WTC11 (cell line): ENCODE data around the gene DTD1. TPM values are rescaled to one million over a fixed set of nuclear protein-coding genes. Genes with fewer than 3 reads are reported as not detected.

ENCODE experiments used
- ATAC-seq: fragments of 200-7000 bp; cut with Tn5 transposase; 2 replicates; pipeline ENCODE4 v1.10.0; 2021; ENCODE audit warnings: mild to moderate bottlenecking, moderate library complexity
- CTCF ChIA-PET: fragments of 300-600 bp; sonication (Branson Sonifier 250); formaldehyde crosslinking; loops from one replicate; lab custom pipeline; 2021; ENCODE audit warnings: antibody characterized with exemption; lab: Charles Lee
- POLR2A ChIA-PET: fragments of 350-600 bp; sonication (Branson Sonifier 250); formaldehyde crosslinking; loops from one replicate; lab custom pipeline; 2021; ENCODE audit warnings: antibody characterized with exemption; lab: Charles Lee
- DNase-seq: peaks from one replicate; pipeline ENCODE4 v3.0.0; 2021; ENCODE audit warnings: low spot score
- H3K27ac Mint-ChIP-seq: 2 replicates; pipeline ENCODE4 v1.8.0; 2021; ENCODE audit warnings: mixed read lengths
- H3K27me3 Mint-ChIP-seq: 2 replicates; pipeline ENCODE4 v1.8.0; 2021; ENCODE audit warnings: low read depth, mild to moderate bottlenecking, moderate library complexity, mixed read lengths
- H3K36me3 Mint-ChIP-seq: 2 replicates; pipeline ENCODE4 v1.8.0; 2021; ENCODE audit warnings: mixed read lengths
- H3K4me1 Mint-ChIP-seq: 2 replicates; pipeline ENCODE4 v1.8.0; 2022; ENCODE audit warnings: mixed read lengths
- H3K4me3 Mint-ChIP-seq: 2 replicates; pipeline ENCODE4 v1.8.0; 2021; ENCODE audit warnings: mild to moderate bottlenecking, moderate library complexity, mixed read lengths
- H3K9me3 Mint-ChIP-seq: 2 replicates; pipeline ENCODE4 v1.8.0; 2021; ENCODE audit warnings: mixed read lengths
- ARID4B ChIP-seq: sonication (generic); formaldehyde crosslinking; IDR thresholded peaks from 2 replicates; pipeline ENCODE4 v1.8.0; 2023; ENCODE audit warnings: missing genetic modification reagents, mild to moderate bottlenecking, borderline replicate concordance
- ATF2 ChIP-seq: sonication (generic); formaldehyde crosslinking; IDR thresholded peaks from 2 replicates; pipeline ENCODE4 v1.8.1; 2022; ENCODE audit warnings: low read depth, missing genetic modification reagents, borderline replicate concordance
- CBFB ChIP-seq: sonication (generic); formaldehyde crosslinking; IDR thresholded peaks from 2 replicates; pipeline ENCODE4 v1.8.1; 2022; ENCODE audit warnings: mild to moderate bottlenecking, low read depth, missing genetic modification reagents
- CREM ChIP-seq: sonication (generic); formaldehyde crosslinking; IDR thresholded peaks from 2 replicates; pipeline ENCODE4 v1.8.1; 2022; ENCODE audit warnings: mild to moderate bottlenecking, missing genetic modification reagents, moderate library complexity
- HMGA2 ChIP-seq: fragments of 250-450 bp; sonication (Bioruptor Pico); IDR thresholded peaks from 2 replicates; pipeline ENCODE4 v1.4.0; 2021; ENCODE audit warnings: mild to moderate bottlenecking, moderate library complexity
- MXD4 ChIP-seq: fragments of 250-450 bp; sonication (Bioruptor Pico); IDR thresholded peaks from 2 replicates; pipeline ENCODE4 v1.8.0; 2021; ENCODE audit warnings: mild to moderate bottlenecking, moderate library complexity, borderline replicate concordance
- MYBL2 ChIP-seq: sonication (generic); formaldehyde crosslinking; IDR thresholded peaks from 2 replicates; pipeline ENCODE4 v1.8.1; 2023; ENCODE audit warnings: mild to moderate bottlenecking, moderate library complexity, missing genetic modification reagents
- OVOL2 ChIP-seq: fragments of 250-450 bp; sonication (Bioruptor Pico); IDR thresholded peaks from 2 replicates; pipeline ENCODE4 v1.9.0; 2021; ENCODE audit warnings: mild to moderate bottlenecking, borderline replicate concordance
- PREB ChIP-seq: sonication (generic); formaldehyde crosslinking; IDR thresholded peaks from 2 replicates; pipeline ENCODE4 v1.8.1; 2022; ENCODE audit warnings: mild to moderate bottlenecking, missing genetic modification reagents, moderate library complexity, borderline replicate concordance
- SP1 ChIP-seq: sonication (generic); formaldehyde crosslinking; conservative IDR thresholded peaks from 2 replicates; pipeline ENCODE4 v1.8.1; 2022; ENCODE audit warnings: missing genetic modification reagents
- USF1 ChIP-seq: sonication (generic); formaldehyde crosslinking; IDR thresholded peaks from 2 replicates; pipeline ENCODE4 v1.8.0; 2022; ENCODE audit warnings: mild to moderate bottlenecking, missing genetic modification reagents
- ZNF219 ChIP-seq: sonication (generic); formaldehyde crosslinking; IDR thresholded peaks from 2 replicates; pipeline ENCODE4 v1.8.0; 2023; ENCODE audit warnings: missing genetic modification reagents, mild to moderate bottlenecking, borderline replicate concordance
- ZNF281 ChIP-seq: sonication (generic); formaldehyde crosslinking; IDR thresholded peaks from 2 replicates; pipeline ENCODE4 v1.8.0; 2023; ENCODE audit warnings: mild to moderate bottlenecking, missing genetic modification reagents
- ZNF416 ChIP-seq: fragments of 250-450 bp; sonication (Bioruptor Pico); IDR thresholded peaks from 2 replicates; pipeline ENCODE4 v1.9.0; 2021; ENCODE audit warnings: mild to moderate bottlenecking, inconsistent platforms
- ZNF423 ChIP-seq: fragments of 250-450 bp; sonication (Bioruptor Pico); IDR thresholded peaks from 2 replicates; pipeline ENCODE4 v2.1.2; 2022; ENCODE audit warnings: mild to moderate bottlenecking, moderate library complexity
- ZNF425 ChIP-seq: fragments of 250-450 bp; sonication (Bioruptor Pico); conservative IDR thresholded peaks from 2 replicates; pipeline ENCODE4 v1.9.0; 2021; ENCODE audit warnings: mild to moderate bottlenecking
- ZNF671 ChIP-seq: fragments of 250-450 bp; sonication (Bioruptor Pico); IDR thresholded peaks from 2 replicates; pipeline ENCODE4 v1.8.0; 2021; ENCODE audit warnings: mild to moderate bottlenecking
- total RNA-seq: library from RNA; stranded (reverse); gene quantifications from 3 replicates; pipeline ENCODE4 v1.2.3, GENCODE V29; 2021
- TF ChIP-seq, protein P1 (sequence below): fragments of 200-600 bp; IDR thresholded peaks from 2 replicates; pipeline ENCODE4 v1.8.0; 2022; ENCODE audit warnings: antibody characterized with exemption
- TF ChIP-seq, protein P2 (sequence below): sonication (generic); formaldehyde crosslinking; IDR thresholded peaks from 2 replicates; pipeline ENCODE4 v1.8.1; 2022; ENCODE audit warnings: mild to moderate bottlenecking, moderate library complexity, missing genetic modification reagents

The DTD1 gene
- total RNA-seq, 1 experiment from 2014 or later = 71.1 TPM

DNA sequence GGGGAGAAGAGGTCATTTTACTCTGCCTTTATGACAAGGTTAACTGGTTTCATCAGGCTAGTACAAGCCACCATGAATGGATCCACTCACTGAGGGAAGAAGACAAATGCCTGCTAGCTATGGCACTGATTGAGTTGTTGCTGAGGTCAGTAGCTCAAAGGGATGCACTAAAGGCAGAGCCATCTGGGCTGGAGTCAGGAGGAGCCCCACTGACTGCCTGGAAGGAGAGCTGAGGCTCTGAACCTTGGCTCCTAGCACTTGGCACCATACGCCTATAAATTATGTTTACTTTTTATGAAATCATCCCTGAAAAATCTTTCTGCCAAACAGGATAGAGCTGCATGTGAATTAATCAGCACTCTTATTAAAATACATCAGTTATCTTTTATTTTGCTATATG lies 104.6 kb downstream of the DTD1 start:
- Mint-ChIP-seq H3K4me3 (no peak overlapping the region), H3K27me3 (no peaks in the 10 kb centered on the region), H3K9me3 (no peaks in the 10 kb centered on the region), H3K27ac (no peak overlapping the region), H3K36me3 (no peaks in the 10 kb centered on the region), H3K4me1 (peaks cover 22% of the 10 kb centered on the region)
- ChIA-PET POLR2A (interaction anchor here (0.8 kb wide), 1 partner anchor 13 kb away, joined by 3 read pairs; no protein-coding TSS in a partner anchor), CTCF (interaction anchor here (0.7 kb wide), 2 partner anchors 9 to 364 kb away, joined by 3 to 5 read pairs; no protein-coding TSS in a partner anchor)
- TF ChIP-seq MYBL2 (CRISPR knock-in tag) = no peak
- no peak for TF ChIP-seq ATF2 (CRISPR knock-in tag)
- no peak for TF ChIP-seq SP1 (CRISPR knock-in tag)
- TF ChIP-seq, protein P1, sequence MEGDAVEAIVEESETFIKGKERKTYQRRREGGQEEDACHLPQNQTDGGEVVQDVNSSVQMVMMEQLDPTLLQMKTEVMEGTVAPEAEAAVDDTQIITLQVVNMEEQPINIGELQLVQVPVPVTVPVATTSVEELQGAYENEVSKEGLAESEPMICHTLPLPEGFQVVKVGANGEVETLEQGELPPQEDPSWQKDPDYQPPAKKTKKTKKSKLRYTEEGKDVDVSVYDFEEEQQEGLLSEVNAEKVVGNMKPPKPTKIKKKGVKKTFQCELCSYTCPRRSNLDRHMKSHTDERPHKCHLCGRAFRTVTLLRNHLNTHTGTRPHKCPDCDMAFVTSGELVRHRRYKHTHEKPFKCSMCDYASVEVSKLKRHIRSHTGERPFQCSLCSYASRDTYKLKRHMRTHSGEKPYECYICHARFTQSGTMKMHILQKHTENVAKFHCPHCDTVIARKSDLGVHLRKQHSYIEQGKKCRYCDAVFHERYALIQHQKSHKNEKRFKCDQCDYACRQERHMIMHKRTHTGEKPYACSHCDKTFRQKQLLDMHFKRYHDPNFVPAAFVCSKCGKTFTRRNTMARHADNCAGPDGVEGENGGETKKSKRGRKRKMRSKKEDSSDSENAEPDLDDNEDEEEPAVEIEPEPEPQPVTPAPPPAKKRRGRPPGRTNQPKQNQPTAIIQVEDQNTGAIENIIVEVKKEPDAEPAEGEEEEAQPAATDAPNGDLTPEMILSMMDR = no peak
- TF ChIP-seq CBFB (CRISPR knock-in tag) = no peak
- no peak for ATAC-seq
- DNase-seq = no peak

DNA sequence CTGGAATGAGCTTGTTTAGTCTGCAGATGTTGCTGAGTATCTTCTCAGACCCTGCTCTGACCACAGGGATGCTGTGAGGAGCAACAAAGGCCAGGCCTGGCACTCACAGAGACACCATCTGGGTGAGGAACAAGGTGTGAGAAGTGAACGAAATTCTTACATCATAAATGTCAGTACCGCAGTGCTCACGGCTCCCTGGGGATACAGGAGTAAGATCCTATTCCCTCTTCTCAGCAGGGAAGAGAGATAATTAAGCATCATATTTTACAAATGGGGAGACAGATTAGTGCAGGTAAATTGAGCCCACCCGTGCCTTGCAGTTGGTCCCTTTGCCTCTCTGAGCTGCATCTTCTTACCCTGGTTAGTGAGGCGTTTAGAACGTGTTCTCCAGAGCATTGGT lies 106.2 kb downstream of the DTD1 start:
- DNase-seq (no peak), ATAC-seq (no peak)
- CTCF ChIA-PET = interaction anchor here (1.8 kb wide), 1 partner anchor 62 kb away, joined by 3 read pairs; no protein-coding TSS in a partner anchor
- H3K9me3 Mint-ChIP-seq = peaks cover 8% of the 10 kb centered on the region; the same call in 1 of the 2 replicates
- H3K27ac Mint-ChIP-seq = no peak overlapping the region
- peaks cover 22% of the 10 kb centered on the region for H3K4me1 Mint-ChIP-seq
- no peaks in the 10 kb centered on the region for H3K27me3 Mint-ChIP-seq
- no peak overlapping the region for H3K4me3 Mint-ChIP-seq
- no peaks in the 10 kb centered on the region for H3K36me3 Mint-ChIP-seq
- POLR2A ChIA-PET = no interaction called here
- TF ChIP-seq ARID4B (CRISPR knock-in tag) (no peak), ZNF671 (CRISPR knock-in tag) (no peak), ZNF425 (CRISPR knock-in tag) (no peak), MXD4 (no peak), USF1 (CRISPR knock-in tag) (no peak), ZNF219 (CRISPR knock-in tag) (no peak), ZNF423 (CRISPR knock-in tag) (no peak), CBFB (CRISPR knock-in tag) (no peak), ZNF281 (CRISPR knock-in tag) (no peak), ZNF416 (CRISPR knock-in tag) (no peak), HMGA2 (no peak), CREM (CRISPR knock-in tag) (no peak), PREB (no peak), OVOL2 (CRISPR knock-in tag) (no peak)
- TF ChIP-seq, protein P2, sequence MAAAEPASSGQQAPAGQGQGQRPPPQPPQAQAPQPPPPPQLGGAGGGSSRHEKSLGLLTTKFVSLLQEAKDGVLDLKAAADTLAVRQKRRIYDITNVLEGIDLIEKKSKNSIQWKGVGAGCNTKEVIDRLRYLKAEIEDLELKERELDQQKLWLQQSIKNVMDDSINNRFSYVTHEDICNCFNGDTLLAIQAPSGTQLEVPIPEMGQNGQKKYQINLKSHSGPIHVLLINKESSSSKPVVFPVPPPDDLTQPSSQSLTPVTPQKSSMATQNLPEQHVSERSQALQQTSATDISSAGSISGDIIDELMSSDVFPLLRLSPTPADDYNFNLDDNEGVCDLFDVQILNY (CRISPR knock-in tag) = no peak
